GM23248 (cell line): ENCODE data around the gene ADAMTS17.

ENCODE experiments used
- EZH2 ChIP-seq: fragments of 200-600 bp; sonication (generic); IDR thresholded peaks from 2 replicates; pipeline ENCODE4 v1.6.1; 2018; ENCODE audit warnings: antibody characterized with exemption, mild to moderate bottlenecking; ENCODE audit not compliant: insufficient read depth, poor library complexity, severe bottlenecking
- EZH2phosphoT487 ChIP-seq: fragments of 200-600 bp; sonication (generic); IDR thresholded peaks from 2 replicates; pipeline ENCODE4 v1.6.1; 2018; ENCODE audit warnings: antibody characterized with exemption, moderate library complexity, mild to moderate bottlenecking, low read depth; ENCODE audit not compliant: insufficient read depth

GRCh38 chr15:100301910-100302431 lies 39.8 kb downstream of the ADAMTS17 start:
- no peak for TF ChIP-seq EZH2
- no peak for TF ChIP-seq EZH2phosphoT487
